ENCODE measurements around the gene ITFG2. TPM values are rescaled to one million over a fixed set of nuclear protein-coding genes. Genes with fewer than 3 reads are reported as not detected.

Gene ITFG2
- total RNA-seq, 1 donor from 2014 or later = 23.6 TPM

GRCh38 chr12:2795291-2796186 lies 16.9 kb upstream of the ITFG2 start:
- peak; percentile 82 for DNase-seq (ENCODE audit: low spot score)

GRCh38 chr12:2796187-2796666 lies 16.2 kb upstream of the ITFG2 start:
- DNase-seq (ENCODE audit: low spot score) = peak; percentile 27

GRCh38 chr12:2797721-2798418 lies 14.6 kb upstream of the ITFG2 start:
- peak; percentile 42 for DNase-seq (ENCODE audit: low spot score)

- DNase-seq (ENCODE audit: low spot score) = no peak
Observed at GRCh38 chr12:2800046-2800570, 12.4 kb upstream of the ITFG2 start.

- no peak for DNase-seq (ENCODE audit: low spot score)
Observed at GRCh38 chr12:2801044-2801783, 11.3 kb upstream of the ITFG2 start.

GRCh38 chr12:2803635-2804392 lies 8.7 kb upstream of the ITFG2 start:
- peak; percentile 63 for DNase-seq (ENCODE audit: low spot score)

- peak; percentile 92 for DNase-seq (ENCODE audit: low spot score)
Observed at GRCh38 chr12:2804393-2805142, 7.9 kb upstream of the ITFG2 start.

- DNase-seq (ENCODE audit: low spot score) = peak; percentile 83
Observed at GRCh38 chr12:2805143-2805520, 7.3 kb upstream of the ITFG2 start.

GRCh38 chr12:2806700-2807099 lies 5.8 kb upstream of the ITFG2 start:
- no peak for DNase-seq (ENCODE audit: low spot score)

GRCh38 chr12:2811801-2812200 lies 667 bp upstream of the ITFG2 start:
- peak; percentile 44 for DNase-seq (ENCODE audit: low spot score)

GRCh38 chr12:2813214-2814185 lies 1.0 kb downstream of the ITFG2 start:
- peak; percentile 79 for DNase-seq (ENCODE audit: low spot score)

- no peak for DNase-seq (ENCODE audit: low spot score)
Observed at GRCh38 chr12:2819810-2820209, 7.3 kb downstream of the ITFG2 start.

- DNase-seq (ENCODE audit: low spot score) = no peak
Observed at GRCh38 chr12:2820432-2820831, 8.0 kb downstream of the ITFG2 start.

GRCh38 chr12:2823483-2823882 lies 11.0 kb downstream of the ITFG2 start:
- no peak for DNase-seq (ENCODE audit: low spot score)

GRCh38 chr12:2824541-2824940 lies 12.1 kb downstream of the ITFG2 start:
- DNase-seq (ENCODE audit: low spot score) = no peak

GRCh38 chr12:2825132-2825531 lies 12.7 kb downstream of the ITFG2 start:
- no peak for DNase-seq (ENCODE audit: low spot score)

- no peak for DNase-seq (ENCODE audit: low spot score)
Observed at GRCh38 chr12:2826036-2826435, 13.6 kb downstream of the ITFG2 start.

GRCh38 chr12:2826721-2827515 lies 14.4 kb downstream of the ITFG2 start:
- DNase-seq (ENCODE audit: low spot score) = no peak

Measured in umbilical cord (tissue), 2 donors.